Nucleus accumbens (tissue), 56 donors: Measurements from ENCODE around the gene CHODL.

Source experiments
- DNase-seq, 56 donors: peaks; one replicate each; lab custom pipeline; 2025; lab: John Stamatoyannopoulos, UW

The CHODL gene

DNA sequence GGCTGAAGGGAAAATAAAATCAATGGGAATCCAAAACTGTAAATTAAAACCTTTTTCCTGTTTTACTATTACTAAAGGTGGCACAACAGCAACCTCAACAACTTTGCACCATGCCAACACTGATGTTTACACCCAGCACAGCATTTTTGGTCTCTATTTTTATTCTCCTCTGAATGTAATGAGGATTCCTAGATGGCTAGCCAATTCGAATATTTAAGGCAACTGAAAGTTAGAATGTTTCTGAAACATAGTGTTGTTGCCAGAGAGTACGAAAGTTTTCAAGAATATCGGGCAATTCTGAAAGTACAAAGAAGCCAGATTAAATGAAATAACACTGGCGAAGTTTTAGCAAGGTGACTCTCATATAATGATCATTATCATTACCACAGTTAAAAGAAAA is 40.7 kb downstream of the CHODL start:
- DNase-seq, result no peak

GRCh38 chr21:18289876-18290275 is 45.2 kb downstream of the CHODL start:
- DNase-seq, result no peak

DNA sequence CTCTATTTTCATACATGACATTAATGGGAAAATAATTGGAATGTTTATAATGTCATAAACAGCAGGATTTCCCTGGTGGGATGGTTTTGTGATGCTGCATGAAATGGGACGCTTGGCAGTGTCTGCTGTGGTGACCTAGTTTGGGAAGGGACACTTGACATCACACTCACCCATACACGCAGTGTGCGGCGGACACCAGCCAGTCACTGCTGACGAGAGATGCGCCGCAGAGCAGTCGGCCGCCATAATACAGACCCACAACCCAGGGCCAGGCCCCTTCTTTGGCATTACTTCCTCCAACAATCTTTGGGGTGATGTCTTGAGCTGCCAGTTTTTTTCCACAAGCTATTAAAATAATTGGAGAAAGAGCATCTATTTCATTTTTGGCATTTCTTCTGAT is 49.5 kb downstream of the CHODL start:
- no peak for DNase-seq

DNA sequence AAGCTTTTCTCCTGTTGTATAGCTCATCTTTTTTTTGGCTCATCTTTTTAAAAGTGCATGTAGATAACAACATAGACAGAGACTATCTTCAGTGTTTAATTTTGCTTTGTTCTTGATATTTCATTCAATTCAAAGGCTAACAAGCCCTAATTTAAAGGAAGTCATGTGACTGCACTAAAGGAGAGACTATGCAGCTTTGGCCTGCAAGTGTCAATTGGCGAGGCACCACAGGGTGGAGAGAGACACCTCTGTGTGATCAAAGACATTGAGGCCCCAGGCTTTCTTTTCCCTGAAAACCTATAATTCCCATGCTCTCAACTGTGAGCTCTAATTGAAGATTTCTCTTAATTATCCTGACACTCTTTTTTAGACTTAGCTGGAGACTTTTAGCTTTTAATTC is 53.6 kb downstream of the CHODL start:
- DNase-seq, result no peak
